NCI-H2107 treated with DMSO at 0.1 percent for 48 hours (cell line): Measurements from ENCODE around the gene ACAD9.
A peak's percentile ranks its signal among the peaks of the same experiment; 100 is the strongest.

ENCODE experiments used
- DNase-seq: peaks from one replicate; lab custom pipeline; 2025; ENCODE audit not compliant: unreplicated experiment; lab: John Stamatoyannopoulos, UW

The ACAD9 gene

DNA sequence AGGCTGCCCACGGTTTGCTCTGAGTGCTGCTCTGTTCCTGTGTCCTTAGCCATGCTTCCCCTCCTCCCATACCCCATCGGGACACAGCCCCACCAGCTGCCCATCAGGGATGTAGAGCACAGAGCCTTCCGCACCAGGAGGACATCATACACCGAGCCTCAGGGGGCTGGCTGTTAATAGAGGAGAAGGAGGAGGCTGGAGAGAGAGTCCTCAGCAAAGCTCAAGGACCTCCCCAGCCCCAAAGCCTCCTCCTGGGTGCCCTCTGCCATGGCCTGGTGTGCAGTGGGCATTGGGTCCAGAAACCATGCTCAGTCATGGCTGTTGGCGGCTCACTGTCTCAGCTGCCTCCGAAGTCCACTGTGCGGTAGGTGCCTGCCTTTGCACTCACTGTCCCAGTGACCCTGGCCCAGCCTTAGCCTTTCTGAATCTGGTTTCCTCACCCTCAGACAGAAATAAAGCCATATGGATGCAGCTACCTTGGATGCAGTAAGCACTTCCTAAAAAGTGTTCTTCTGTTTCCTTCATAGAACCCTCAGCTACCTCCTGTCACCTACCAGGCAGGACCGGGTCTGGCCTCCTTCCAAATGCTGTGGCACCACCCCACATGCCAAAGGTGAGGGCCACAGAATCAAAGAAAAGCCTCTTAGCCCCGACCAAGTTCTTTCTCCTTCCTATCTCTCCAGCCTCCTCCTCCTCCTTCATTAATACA lies 53.9 kb downstream of the ACAD9 start:
- no peak for DNase-seq

DNA sequence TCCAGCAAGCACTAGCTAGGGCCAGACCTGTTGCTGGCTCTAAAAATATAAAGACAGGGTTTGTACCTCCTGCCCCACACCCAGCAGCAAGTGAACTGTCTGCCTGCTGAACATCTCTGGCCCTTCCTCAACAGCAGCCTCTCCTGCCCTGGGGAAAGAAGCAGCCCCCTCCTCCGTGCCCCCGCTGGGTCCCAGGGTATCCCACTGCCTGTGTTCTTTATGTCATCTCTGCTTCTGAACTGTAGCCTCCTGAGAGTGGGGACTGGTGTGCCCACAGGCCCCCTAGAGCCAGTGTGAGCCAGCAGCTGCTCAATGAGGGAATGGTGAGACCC lies 54.5 kb downstream of the ACAD9 start:
- no peak for DNase-seq

DNA sequence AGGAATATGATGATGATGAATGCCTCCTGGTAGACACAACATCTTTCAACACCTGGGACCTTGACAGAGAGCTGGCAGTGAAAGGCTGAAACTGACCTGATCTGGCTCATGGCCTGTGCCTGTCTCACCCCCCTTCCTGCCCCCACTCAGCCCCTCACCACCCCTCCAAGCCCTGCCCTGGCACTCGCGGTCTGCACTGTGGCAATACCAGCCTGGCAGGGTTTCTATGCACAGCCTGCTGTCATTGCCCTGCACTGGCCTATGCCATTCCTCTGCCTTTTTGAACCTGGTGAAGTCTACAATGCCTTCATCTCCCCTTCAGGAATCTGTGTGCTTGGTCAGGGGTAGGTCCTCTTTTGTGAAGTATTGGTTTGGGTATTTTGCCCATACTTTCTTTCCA lies 56.5 kb downstream of the ACAD9 start:
- DNase-seq = no peak

DNA sequence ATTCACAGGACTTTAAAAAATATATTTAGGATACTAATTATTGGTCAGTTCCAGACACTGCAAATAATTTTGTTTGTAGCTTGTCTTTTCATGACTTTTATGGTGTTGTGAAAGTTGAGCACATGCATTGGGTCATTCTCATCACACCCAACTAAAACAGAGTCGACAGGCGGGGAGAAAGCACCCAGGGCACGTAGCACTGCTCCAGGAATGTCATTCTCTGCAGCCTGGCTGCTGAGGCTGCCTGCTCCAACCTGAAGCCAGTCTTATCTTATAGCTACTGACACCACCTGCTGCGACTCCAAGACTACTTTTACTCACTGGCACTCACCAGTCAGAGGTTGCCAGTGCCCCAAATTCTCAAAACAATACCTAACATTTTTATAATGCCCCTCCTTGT lies 56.9 kb downstream of the ACAD9 start:
- DNase-seq = no peak

DNA sequence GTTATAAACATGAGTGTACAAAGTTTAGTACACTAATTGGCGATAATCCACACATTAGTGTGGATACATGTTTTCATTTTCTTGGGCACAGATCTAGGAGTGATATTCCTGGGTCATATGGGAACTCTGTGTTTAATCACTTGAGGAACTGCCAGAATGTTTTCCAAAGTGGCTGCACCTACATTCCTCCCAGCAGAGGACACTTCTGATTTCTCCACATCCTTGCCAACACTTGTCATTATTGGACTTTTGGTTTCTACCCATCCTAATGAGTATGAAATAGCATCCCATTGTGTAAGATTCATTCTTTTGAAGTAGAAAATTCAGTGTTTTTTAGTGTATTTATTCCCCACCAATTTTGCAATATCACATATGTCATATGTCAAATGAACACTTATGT lies 60.8 kb downstream of the ACAD9 start:
- no peak for DNase-seq

DNA sequence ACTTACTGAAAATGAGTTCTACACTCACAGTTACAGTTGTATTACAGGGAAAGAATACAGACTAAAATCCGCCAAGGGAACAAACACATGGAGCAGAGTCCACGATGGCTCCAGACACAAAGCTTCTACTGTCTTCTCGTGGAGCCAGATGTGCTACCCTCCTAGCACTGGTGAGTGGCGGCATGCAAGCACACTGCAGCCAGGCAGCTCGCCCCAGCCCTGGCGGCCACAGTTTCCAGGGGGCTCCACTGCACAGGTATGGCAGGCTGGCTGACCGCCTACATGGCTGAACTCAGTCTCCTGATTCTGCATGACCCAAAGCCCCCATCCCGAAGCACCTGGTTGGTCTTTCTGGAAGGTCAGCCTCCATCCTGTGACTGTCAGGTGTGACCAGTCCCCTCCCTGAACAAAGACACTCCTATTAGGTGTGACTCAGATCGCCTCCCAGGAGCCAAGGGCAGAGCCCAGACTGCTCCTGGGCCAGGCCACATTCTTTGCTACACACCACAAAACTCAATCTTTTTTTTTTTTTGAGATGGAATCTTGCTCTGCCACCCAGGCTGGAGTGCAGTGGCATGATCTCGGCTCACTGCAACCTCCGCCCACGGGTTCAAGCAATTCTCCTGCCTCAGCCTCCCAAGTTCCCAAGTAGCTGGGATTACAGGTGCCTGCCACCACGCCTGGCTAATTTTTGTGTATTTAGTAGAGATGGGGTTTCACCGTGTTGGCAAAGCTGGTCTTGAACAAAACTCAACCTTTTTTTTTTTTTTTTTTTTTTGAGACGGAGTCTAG lies 62.9 kb downstream of the ACAD9 start:
- no peak for DNase-seq

DNA sequence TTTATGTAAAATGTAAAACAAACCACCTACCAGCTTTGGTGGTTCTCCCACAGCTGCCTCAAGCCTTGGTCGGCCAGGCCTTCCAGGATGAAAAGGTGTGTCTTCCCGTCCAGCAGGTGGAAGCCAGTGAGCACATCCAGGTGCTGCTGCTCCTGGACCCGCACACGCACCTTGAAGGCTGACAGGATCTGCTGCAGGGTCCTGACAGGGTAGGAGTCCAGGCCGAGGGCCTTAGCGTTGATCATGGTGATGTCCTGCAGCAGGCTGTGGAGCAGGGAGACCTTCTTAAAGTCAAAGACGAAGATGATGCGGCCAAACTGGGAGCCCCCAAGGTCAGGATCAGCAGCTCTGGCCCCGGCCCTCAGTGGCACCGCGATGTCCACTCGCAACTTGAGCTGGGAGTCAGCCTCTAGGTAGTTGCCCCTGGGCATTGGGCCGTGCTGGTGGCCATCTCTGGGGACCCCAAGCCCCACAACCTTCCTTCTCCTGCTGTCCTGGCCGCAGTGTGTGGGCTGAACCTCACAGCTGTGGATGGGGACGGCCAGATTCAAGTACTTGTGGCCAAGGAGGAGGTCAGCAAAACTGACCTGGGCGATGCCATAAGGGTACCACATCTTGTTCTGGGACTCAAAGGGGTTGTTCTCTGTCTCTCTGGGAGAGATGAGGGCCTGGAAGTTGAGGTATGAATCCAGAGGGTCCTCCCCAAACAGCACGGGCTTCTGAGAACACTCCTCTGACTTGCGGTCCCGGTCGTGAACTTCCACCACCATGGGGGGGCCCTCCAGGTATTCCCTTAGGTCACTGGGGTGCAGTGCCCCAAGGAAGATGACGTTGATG lies 65.8 kb downstream of the ACAD9 start:
- no peak for DNase-seq

DNA sequence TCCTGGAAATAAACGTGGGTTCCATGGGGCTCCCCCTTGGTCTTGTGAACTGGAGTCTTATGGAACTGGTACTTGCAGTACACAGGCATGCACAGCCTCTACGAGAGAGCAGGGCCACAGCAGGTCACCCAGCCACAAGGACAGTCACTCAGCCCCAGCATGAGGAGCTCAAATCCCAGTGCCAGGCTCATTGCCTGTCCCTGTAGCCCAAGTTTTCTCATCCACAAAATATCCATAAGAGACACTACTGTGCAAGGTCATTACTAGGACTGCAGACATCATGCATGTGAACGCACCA lies 66.4 kb downstream of the ACAD9 start:
- DNase-seq = no peak

DNA sequence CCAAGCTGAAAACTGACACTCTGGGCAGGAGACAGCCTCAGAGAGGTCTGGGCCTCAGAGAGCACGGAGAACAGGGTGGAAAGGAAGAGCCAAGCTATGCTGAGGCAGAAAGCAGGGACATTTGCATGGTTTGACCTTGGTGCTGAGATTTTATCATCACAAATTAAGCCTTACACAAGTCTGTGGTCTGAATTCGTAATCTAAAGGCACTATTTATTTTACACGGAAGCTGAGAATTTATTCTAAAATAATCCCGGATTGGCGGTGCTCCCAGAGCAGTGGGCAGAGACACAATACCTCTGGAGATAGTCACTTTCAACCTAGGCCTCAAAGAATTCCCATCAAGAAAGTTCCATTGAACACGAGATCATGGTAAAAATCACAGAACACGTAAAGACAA lies 67.0 kb downstream of the ACAD9 start:
- DNase-seq = no peak

DNA sequence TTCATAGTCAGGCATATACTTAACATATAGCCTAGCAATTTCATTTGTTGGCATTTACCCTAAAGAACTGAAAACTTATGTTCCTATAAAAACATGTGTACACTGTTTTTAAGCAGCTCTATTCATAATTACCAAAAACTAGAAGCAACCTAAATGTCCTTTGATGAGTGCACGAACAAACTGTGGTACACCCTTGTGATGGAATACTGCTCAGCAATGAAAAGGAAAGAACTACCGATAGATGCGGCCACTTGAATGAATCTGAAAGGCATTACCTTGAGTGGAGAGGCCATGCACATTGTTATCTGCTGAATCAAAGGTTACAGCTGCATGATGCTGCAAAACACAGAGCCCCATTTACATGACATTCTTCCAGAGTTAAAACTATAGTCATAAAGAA lies 69.7 kb downstream of the ACAD9 start:
- no peak for DNase-seq

DNA sequence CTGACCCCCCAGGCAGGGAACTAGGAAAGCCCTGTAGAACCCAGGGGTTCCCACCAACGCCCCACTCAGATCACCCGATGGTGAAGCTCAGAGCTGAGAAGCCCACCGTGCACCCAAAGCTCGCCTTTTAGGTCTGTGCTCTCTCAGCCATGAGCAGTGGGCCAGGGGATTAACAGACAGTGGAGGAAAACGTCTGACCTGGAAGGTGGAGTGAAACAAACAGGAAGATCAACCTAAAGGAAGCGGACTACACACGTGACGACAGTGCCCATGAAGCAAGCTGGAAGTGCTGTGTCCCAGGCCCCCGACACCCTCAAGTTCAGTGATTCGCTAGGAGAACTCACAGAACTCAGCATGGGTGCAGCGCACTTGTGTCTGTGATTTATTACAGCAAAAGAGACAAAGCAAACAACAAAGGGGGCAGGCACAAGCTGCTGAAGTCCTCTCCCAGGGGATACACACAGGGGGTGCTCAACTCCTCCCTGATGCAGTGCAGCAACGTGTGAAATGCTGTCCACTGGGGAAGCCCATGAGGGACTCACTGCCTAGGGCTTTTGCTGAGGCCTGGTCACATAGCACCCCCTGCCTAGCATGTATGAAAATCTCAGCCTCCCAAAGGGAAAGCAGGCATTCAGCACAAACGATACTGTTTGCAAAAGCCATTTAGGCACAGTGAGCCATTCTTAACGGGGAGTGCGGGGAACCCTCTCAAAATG lies 71.0 kb downstream of the ACAD9 start:
- DNase-seq = peak; percentile 61

DNA sequence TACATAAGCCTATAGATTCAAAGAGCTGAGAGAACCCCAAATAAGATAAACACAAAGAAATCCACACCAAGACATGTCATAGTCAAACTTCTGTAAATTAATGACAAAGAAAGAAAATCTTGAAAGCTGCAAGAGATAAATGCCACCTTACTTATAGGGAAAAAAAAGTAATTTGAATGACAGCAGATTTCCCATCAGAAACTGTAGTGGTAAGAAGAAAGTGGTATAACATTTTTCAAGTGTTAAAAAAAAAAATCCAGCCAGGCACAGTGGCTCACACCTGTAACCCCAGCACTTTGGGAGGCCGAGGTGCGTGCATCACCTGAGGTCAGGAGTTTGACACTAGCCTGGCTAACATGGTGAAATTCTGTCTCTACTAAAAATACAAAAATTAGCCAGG lies 77.0 kb downstream of the ACAD9 start:
- DNase-seq = no peak
